BE2C (cell line): ENCODE data around the gene TMC7.

Experiments used
- DNase-seq: peaks from one replicate; pipeline ENCODE4 v3.0.0-alpha.2; 2020
- H3K27me3 ChIP-seq: fragments of 250-450 bp; sonication (Bioruptor Pico); 2 replicates; pipeline ENCODE4 v1.5.1; 2020; ENCODE audit warnings: mild to moderate bottlenecking
- H3K36me3 ChIP-seq: fragments of 250-450 bp; sonication (Bioruptor Pico); 2 replicates; pipeline ENCODE4 v1.5.1; 2020; ENCODE audit warnings: mild to moderate bottlenecking
- H3K4me1 ChIP-seq: fragments of 250-450 bp; sonication (Bioruptor Pico); 2 replicates; pipeline ENCODE4 v1.5.1; 2020
- H3K4me3 ChIP-seq: 2 replicates; pipeline ENCODE4 v1.5.1; 2011; ENCODE audit warnings: low read depth, low read length
- H3K9me3 ChIP-seq: fragments of 250-450 bp; sonication (Bioruptor Pico); 2 replicates; pipeline ENCODE4 v1.5.1; 2020
- CTCF ChIP-seq: IDR thresholded peaks from 2 replicates; pipeline ENCODE4 v1.5.1; 2012; ENCODE audit warnings: mild to moderate bottlenecking, low read depth, low read length

Gene TMC7

DNA sequence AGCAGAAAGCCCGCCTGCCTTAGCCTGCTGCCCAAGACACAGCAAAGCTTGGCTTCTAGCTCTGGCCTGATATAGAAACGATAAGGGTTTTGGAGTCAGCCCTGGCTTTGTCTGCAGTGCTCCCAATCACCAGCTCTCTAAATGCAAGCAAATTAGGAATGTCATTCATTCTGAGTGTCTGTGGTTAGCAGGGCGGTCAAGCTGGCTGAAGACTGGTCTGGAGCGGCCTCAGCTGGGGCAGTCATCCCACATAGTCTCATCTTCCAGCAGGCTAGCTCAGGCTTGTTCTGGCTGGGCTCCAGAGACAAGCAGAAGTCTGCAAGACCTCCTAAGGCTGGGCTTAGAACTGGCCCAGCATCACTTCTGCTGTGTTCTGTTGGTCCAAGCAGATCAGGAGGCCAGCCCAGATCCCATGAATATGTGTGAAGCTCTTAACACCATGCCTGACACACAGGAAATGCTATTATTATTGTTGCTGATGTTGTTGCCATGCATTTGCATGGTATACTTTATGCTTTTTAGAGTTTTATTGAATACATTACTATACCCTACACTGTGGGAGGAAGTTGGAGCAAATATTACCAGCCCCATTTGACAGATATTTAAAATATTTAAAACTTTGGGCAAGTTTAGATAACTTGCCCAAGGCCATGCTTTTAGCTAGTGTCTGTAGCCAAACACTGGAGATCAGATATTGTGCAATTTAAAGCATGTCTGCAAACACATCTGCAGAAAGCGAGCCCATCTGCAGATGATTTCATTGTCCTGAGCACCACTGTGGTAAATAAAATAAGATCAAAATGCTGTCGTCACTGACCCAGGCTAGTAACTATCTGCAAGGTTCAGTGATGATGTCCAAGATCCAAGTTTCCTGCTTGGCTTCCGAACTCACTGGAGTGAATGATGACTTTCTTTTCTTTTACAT lies 24.8 kb downstream of the TMC7 start:
- no peak for DNase-seq

GRCh38 chr16:19011169-19011731 lies 27.5 kb downstream of the TMC7 start:
- H3K9me3 ChIP-seq: no peaks in the 10 kb centered on the region
- H3K4me3 ChIP-seq: no peak overlapping the region
- no peak for DNase-seq
- H3K27me3 ChIP-seq: no peaks in the 10 kb centered on the region
- no peaks in the 10 kb centered on the region; the same call in 1 of the 2 replicates for H3K4me1 ChIP-seq
- TF ChIP-seq CTCF: no peak
- H3K36me3 ChIP-seq: no peaks in the 10 kb centered on the region

More for the DNA sequence above, 24.8 kb downstream of the TMC7 start:
- H3K9me3 ChIP-seq: no peaks in the 10 kb centered on the region
- H3K4me1 ChIP-seq: no peaks in the 10 kb centered on the region; the same call in 1 of the 2 replicates
- H3K4me3 ChIP-seq: no peak overlapping the region
- H3K36me3 ChIP-seq: no peaks in the 10 kb centered on the region
- TF ChIP-seq CTCF: no peak
- H3K27me3 ChIP-seq: no peaks in the 10 kb centered on the region

- Histone ChIP-seq H3K36me3 (no peaks in the 10 kb centered on the region), H3K4me1 (no peaks in the 10 kb centered on the region), H3K9me3 (no peaks in the 10 kb centered on the region), H3K27me3 (no peaks in the 10 kb centered on the region), H3K4me3 (no peak overlapping the region)
- TF ChIP-seq CTCF: no peak
- DNase-seq: no peak
Observed at GRCh38 chr16:19014461-19014860, 30.7 kb downstream of the TMC7 start.

GRCh38 chr16:19017179-19017578 lies 33.4 kb downstream of the TMC7 start:
- Histone ChIP-seq H3K36me3 (no peaks in the 10 kb centered on the region), H3K9me3 (no peaks in the 10 kb centered on the region), H3K4me1 (no peaks in the 10 kb centered on the region), H3K27me3 (no peaks in the 10 kb centered on the region), H3K4me3 (no peak overlapping the region)
- no peak for DNase-seq
- TF ChIP-seq CTCF: no peak

DNA sequence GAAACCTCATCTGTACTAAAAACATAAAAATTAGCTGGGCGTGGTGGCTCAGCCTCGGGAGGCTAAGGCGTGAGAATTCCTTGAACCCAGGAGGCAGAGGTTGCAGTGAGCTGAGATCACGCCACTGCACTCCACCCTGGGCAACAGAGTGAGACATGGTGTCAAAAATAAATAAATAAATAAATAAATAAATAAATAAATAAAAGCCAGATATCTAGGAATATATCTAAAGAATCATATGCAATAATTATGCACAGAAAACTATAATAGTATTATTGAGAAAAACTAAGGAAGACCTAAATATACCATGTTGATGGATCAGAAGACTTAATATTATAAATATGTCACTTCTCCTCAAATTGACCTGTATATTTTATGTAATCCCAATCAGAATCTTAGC lies 37.0 kb downstream of the TMC7 start:
- Histone ChIP-seq H3K9me3 (no peaks in the 10 kb centered on the region), H3K27me3 (no peaks in the 10 kb centered on the region), H3K4me1 (no peaks in the 10 kb centered on the region), H3K36me3 (no peaks in the 10 kb centered on the region), H3K4me3 (no peak overlapping the region)
- no peak for TF ChIP-seq CTCF
- DNase-seq: no peak

- no peak for DNase-seq
- Histone ChIP-seq H3K9me3 (no peaks in the 10 kb centered on the region), H3K4me3 (no peak overlapping the region), H3K4me1 (no peaks in the 10 kb centered on the region), H3K36me3 (no peaks in the 10 kb centered on the region), H3K27me3 (no peaks in the 10 kb centered on the region)
- TF ChIP-seq CTCF: no peak
Observed at GRCh38 chr16:19021747-19022146, 38.0 kb downstream of the TMC7 start.
